ENCODE data around the gene PPIG.
"Not testable (repeated sequence)": the region's sequence is repeated elsewhere in the genome, so short reads cannot be mapped to it uniquely, and the experiment has no call there.

Gene PPIG

DNA sequence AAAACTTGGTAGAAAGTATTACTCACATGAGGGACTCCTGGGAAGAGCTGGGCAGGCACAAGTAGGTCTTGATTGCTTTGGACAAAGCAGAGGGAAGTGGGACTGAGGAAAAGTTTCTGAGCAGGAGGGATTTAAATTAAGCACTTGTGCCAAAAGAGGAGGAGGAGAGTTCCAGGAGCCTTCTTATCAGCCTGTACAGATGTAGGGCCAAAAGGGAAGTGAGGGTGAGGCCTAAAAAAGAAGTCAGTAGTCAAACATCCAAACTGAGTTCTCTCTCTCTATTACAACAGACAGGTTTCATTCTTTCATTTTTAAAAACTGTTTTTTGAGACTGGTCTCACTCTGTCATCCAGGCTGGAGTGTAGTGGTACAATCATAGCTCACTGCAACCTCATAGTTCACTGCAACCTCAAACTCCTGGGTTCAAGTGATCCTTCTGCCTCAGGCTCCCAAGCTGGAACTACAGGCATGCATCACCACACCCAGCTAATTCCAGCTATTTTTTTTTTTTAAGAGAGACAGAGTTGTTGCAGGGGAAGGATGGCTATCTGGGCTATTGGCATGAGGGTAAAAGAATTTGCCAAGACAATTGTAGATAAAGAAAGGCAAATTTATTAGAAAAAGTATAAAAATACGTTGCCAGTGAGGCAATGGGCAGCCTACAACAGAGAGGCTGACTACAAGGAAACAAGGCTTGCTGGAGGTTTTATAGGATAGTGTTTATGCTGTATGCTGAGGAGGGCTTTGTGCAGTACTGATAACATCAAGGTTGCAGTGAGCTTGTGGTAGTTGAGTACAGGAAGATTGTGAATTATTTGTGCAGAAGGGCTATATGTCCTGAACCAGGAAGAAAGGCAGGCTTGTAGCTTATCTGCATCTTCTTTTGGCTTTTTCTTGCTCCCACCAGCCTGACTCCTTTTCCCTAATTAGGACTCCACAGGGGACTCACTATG, 81.1 kb downstream of the PPIG start:
- DNase-seq: no peak

DNA sequence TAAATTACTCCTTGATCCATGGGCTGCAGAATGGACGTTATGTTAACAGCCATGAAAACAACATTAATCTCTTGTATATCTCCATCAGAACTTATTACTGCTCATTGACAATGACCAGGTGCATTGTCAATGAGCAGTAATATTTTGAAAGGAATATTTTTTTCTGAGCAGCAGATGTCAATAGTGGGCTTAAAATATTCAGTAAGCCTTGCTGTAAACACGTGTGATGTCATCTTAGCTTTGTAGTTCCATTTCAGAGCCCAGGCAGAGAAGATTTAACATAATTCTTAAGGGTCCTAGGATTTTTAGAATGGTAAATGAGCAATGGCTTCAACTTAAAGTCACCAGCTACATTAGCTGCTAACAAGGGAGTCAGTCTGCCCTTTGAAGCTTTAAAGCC, 83.4 kb downstream of the PPIG start:
- no peak for DNase-seq

DNA sequence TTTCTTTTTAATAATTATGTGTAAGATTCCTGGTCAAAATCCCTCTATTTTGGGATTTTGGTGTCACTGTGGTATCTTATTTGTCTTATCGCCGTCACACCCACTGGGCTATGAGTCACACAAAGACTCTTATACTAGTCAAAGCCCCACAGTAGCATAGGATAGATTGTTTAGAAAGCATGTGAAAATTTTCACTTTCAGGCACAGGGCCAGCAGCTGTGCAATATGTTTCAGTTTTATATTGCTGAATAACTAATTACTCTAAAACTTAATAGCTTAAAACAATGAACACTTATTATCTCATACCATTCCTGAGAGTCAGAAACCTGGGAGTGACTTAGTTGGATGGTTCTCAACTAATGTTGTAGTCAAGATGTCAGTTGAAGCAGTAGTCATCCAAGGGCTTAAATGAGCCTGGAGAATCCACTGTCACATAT, 86.1 kb downstream of the PPIG start:
- no peak for DNase-seq

DNA sequence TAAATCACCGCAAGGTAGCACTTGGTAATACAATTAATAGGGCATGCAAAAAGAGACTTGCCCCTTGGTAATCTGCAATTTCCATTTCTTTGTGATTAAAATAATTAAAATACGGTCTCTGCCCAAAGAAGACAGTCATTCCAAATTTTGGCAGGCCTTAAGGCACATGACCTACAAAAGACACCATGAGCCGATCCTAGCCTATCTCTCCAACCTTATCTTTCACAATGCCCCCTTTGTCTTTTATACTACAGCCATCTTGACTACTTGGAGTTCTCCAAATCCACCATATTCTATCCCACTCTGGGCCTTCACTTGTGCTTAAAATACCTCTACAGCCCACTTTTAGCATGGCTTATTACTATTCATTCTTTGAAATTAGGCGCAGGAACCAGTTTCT, 86.8 kb downstream of the PPIG start:
- DNase-seq: no peak

DNA sequence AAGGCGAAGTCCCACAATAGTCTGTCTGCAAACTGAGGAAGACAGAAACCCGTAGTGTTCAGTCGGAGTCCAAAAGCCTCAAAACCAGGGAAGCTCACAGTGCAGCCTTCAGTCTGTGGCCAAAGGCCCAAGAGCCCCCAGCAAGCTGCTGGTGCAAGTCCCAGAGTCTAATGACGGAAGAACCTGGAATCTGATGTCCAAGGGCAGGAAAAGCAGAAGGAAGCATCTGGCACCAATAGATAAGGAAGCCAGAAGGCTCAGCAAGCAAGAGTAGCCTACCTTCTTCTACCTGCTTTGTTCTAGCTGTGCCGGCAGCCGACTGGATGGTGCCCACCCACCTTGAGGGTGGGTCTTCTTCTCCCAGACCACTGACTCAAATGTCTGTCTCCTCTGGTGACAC, 88.3 kb downstream of the PPIG start:
- DNase-seq: no peak

DNA sequence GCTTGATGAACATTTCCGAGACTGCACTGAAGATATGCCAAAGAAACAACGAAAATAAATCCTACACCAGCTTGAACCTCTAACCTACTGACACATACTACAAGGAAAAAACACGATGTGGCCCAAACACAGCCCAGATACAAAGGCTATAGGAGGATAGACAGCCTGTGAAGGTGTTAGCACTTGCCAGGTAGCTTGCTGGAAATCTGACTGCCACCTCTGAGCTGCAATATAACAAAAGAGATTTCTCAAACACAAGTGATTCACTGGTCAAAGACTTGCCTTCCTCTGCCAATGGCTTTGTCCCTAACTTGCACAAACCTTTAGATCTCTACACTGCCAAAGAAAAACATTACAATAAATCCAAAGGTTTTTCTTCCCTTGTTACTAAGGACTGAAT, 89.0 kb downstream of the PPIG start:
- no peak for DNase-seq

DNA sequence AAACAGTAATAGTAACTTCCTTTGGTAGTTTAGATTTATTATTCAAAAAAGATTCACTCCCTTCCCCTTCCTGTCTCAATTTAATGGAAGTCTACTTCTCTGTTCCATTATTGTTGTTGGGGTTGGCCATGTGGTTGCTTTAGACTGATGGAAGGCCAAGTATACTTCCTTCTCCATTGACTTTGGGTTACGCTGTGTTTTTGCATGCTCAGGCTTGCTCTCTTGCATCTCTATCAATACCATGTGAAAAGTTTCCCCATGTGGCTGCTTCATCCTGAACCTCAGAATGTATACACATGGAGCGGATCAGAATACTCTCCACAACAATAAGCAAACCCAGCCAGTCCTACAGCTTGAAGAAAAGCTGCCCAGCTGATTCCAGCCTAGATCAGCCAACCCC, 89.8 kb downstream of the PPIG start:
- no peak for DNase-seq

DNA sequence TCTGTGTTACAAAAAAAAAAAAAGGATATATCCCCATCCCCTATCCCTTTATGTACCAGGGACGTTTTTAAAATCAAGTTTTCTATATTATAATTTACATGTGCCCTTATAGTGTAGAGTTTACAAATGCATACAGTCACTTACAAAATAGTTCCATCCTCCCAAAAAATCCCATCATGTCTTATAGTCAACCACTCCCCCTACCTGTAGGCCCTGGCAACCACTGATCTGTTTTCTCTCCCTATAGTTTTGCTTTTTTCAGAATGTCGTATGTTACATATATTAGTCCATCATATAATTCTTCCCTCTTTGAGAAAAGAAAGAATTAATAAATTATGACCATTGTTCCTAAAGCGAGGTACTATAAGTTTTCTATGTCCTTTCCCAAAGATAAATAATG, 92.2 kb downstream of the PPIG start:
- no peak for DNase-seq

DNA sequence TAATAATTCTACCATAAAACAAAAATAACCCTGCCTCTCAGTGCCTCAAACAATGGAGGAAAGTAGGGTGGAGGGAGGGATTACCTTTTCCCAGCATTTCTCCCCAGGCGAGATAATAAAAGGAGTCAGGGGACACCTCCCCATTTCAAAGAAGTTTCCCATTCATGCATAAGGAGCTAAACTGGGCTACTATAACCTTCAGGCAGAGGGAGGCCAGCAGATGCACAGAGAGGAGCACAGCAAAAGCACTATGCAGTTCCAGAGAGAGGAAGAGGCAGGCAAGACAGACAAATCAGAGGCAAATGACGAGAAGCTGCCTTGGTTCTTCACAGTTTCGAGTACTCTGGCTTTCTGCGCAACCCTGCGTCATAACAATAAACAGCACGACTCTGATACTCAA, 92.7 kb downstream of the PPIG start:
- no peak for DNase-seq

DNA sequence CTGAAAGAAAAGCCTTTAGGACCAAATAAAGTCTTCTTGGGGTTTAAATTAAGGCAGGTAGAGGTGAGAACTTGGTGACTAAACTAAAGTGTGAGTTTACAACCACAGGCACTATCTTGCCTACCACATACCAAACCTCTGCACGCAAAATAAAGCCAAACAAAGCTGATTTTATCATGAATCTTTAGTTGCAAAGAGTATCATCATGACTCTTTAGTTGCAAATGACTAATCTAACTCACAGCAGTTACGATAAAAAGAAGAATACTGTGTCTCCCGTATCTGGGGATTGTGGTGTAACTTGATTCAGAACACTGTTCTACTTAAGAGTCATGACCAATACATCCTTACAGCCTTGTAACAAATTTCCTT, 98.9 kb downstream of the PPIG start:
- no peak for DNase-seq

DNA sequence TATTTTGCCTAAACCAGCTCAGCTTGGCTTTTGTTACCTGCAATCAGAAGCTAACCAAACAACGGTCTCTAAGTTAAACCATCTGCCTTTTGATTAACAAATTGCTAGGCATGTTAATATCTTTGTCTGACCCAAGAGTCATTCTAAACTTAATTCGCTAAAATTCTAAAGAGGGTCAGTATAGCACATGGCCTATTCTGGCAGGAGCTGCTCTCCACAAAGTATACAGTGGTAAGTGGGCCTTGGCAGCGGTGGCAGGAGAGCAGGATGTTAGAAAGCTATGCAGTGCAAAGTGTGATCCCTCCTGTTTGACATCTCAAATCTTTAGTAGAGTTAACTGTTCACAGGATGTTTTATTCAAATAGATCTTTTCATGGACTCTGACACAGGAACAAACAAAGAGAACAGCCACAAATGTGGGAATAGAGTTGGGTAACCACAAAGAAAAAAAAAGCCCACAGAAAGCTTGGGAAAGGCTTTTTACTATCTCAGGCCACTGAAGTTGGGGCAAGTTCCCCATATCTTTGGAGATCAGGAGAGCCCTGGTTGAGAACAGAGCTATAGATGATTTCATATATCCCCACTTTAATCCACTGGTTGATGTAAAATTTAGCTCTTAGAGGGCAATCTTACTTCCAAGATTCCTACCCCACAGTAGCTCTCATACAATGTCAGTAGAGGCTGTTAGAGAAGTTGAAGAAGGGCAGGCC, 99.4 kb downstream of the PPIG start:
- no peak for DNase-seq

DNA sequence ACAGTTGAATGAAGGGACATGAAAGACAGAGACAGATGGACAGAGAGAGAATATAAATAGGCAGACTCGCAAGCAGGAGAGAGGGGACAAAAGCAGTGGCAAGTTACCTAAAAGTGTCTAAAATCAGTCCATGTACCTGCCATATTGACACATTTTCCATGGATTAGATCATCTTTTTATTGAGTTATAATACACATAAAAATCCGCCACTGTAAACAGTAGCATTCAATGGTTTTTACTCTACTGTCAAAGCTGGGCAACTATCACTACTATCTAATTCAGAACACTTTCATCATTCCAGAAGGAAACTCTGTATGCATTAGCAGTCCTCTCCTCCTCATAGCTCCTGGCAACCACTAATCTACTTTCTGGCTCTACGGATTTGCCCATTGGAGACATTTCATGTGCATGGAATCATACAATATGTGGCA, 100.0 kb downstream of the PPIG start:
- DNase-seq: no peak

DNA sequence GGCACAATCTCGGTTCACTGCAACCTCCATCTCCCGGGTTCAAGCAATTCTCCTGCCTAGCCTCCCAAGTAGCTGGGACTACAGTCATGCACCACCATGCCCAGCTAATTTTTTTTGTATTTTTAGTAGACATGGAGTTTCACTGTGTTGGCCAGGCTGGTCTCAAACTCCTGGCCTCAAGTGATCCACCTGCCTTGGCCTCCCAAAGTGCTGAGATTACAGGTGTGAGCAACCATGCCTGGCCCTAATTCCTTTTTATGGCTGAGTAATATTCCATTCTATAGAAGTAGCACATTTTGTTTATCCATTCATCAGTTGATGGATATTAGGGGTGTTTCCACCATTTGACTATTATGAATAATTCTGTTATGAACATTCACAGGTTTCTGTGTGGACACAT, 100.6 kb downstream of the PPIG start:
- not testable (repeated sequence) for DNase-seq

DNA sequence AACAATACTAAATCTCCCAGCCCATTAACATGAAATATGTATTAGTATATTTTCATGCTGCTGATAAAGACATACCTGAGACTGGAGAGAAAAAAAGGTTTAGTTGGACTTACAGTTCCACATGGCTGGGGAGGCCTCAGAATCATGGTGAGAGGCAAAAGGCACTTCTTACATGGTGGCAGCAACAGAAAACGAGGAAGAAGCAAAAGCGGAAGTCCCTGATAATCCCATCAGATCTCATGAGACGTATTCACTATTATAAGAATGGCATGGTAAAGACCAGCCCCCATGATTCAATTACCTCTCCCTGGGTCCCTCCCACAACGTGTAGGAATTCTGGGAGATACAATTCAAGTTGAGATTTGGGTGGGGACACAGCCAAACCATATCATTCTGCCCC, 102.7 kb downstream of the PPIG start:
- not testable (repeated sequence) for DNase-seq

DNA sequence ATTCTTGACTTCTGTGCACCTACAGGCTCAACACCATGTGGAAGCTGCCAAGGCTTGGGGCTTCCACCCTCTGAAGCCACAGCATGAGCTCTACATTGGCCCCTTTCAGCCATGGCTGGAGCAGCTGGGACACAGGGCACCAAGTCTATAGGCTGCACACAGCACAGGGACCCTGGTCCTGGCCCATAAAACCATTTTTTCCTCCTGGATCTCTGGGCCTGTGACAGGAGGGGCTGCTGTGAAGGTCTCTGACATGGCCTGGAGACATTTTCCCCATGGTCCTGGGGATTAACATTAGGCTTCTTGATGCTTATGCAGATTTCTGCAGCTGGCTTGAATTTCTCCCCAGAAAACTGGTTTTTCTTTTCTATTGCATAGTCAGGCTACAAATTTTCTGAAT, 103.8 kb downstream of the PPIG start:
- not testable (repeated sequence) for DNase-seq

DNA sequence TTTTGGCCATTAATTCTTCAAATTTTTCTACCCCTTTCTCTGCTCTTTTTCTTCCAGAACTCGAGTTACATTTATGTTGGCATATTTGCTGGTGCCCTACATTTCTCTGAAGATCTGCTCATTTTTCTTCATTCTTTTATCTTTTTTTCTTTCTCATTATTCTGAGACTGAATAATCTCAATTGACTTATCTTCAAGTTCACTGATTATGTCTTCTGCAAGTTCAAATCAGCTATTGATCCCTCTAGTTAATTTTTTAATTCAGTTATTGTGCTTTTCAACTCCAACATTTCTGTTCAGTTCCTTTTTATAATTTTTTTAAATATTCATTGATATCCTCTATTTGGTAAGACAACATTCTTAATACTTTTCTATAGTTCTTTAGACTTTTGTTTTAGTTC, 106.8 kb downstream of the PPIG start:
- DNase-seq: no peak

Measured in NCI-H2171 treated with DMSO at 0.1 percent for 48 hours (cell line).